Suprapubic skin (tissue), 4 donors: ENCODE results near the gene NAALADL2. TPM values are rescaled to one million over a fixed set of nuclear protein-coding genes. Genes with fewer than 3 reads are reported as not detected.

ENCODE experiments used
- DNase-seq, 2 donors: peaks; one replicate each; pipeline ENCODE4 v3.0.0-alpha.2; 2019; ENCODE audit warnings: low spot score in 2 of 2
- H3K27ac ChIP-seq: fragments of 200-600 bp; sonication (generic); one replicate; pipeline ENCODE4 v1.5.1; 2019
- H3K27me3 ChIP-seq: fragments of 200-600 bp; sonication (generic); one replicate; pipeline ENCODE4 v1.5.1; 2019
- H3K36me3 ChIP-seq: fragments of 200-600 bp; sonication (generic); one replicate; pipeline ENCODE4 v1.5.1; 2019
- H3K4me1 ChIP-seq: fragments of 200-600 bp; sonication (generic); one replicate; pipeline ENCODE4 v1.5.1; 2019
- H3K4me3 ChIP-seq: fragments of 200-600 bp; sonication (generic); one replicate; pipeline ENCODE4 v1.5.1; 2019; ENCODE audit warnings: mild to moderate bottlenecking
- H3K9me3 ChIP-seq: fragments of 200-600 bp; sonication (generic); one replicate; pipeline ENCODE4 v1.5.1; 2019
- CTCF ChIP-seq, 2 donors: fragments of 200-600 bp in 1 of 2; fragments of 450-650 bp in 1 of 2; sonication (generic) in 1 of 2; IDR thresholded peaks; one replicate each; pipeline ENCODE4 v1.5.1; 2016 to 2019; ENCODE audit warnings: antibody characterized with exemption in 2 of 2, mild to moderate bottlenecking in 1 of 2, moderate library complexity in 1 of 2
- EP300 ChIP-seq: sonication (generic); formaldehyde crosslinking; IDR thresholded peaks from one replicate; pipeline ENCODE4 v1.6.1; 2017; ENCODE audit warnings: antibody characterized with exemption
- POLR2A ChIP-seq, 2 donors: fragments of 450-650 bp; IDR thresholded peaks; one replicate each; pipeline ENCODE4 v1.6.1; 2017; ENCODE audit warnings: antibody characterized with exemption in 2 of 2, mild to moderate bottlenecking in 2 of 2, moderate library complexity in 2 of 2
- POLR2AphosphoS5 ChIP-seq, 3 donors: sonication (generic); formaldehyde crosslinking; IDR thresholded peaks; one replicate each; pipeline ENCODE4 v1.6.1; 2017; ENCODE audit warnings: antibody characterized with exemption in 3 of 3
- WGBS: methylation state at CpG from one replicate; pipeline ENCODE4 v1.1.5; 2018; 5-methylcytosine and 5-hydroxymethylcytosine counted together
- total RNA-seq, 4 donors: library from RNA; depleted of rRNA; stranded (reverse); fragments of >200 nt; gene quantifications; one replicate each; pipeline ENCODE4 v1.1.0, GENCODE V29; 2016

Gene NAALADL2
- total RNA-seq, 4 donors from 2014 or later: 4.0 to 10.5 (median 8.5) TPM

GRCh38 chr3:175729466-175729865 is 870.3 kb downstream of the NAALADL2 start:
- H3K4me3 ChIP-seq: no peak overlapping the region
- 55% methylated on average over 3 of the region's 3 CpGs for WGBS
- no peaks in the 10 kb centered on the region for H3K27me3 ChIP-seq
- TF ChIP-seq CTCF (IDR thresholded peaks at IDR 0.05) (no peak), POLR2A (IDR thresholded peaks at IDR 0.05) (no peak), EP300 (no peak), POLR2AphosphoS5 (IDR thresholded peaks at IDR 0.05) (no peak)
- H3K27ac ChIP-seq: no peak overlapping the region
- DNase-seq: no peak
- H3K4me1 ChIP-seq: peaks cover 3% of the 10 kb centered on the region
- no peaks in the 10 kb centered on the region for H3K9me3 ChIP-seq
- no peaks in the 10 kb centered on the region for H3K36me3 ChIP-seq

GRCh38 chr3:175731543-175731942 is 872.4 kb downstream of the NAALADL2 start:
- Histone ChIP-seq H3K36me3 (no peaks in the 10 kb centered on the region), H3K4me3 (no peak overlapping the region), H3K9me3 (no peaks in the 10 kb centered on the region), H3K4me1 (peaks cover 3% of the 10 kb centered on the region), H3K27me3 (no peaks in the 10 kb centered on the region), H3K27ac (no peak overlapping the region)
- no peak for DNase-seq
- 41% methylated on average over 3 of the region's 3 CpGs for WGBS
- no peak for TF ChIP-seq POLR2AphosphoS5 (IDR thresholded peaks at IDR 0.05)
- no peak for TF ChIP-seq CTCF (IDR thresholded peaks at IDR 0.05)
- TF ChIP-seq EP300: no peak
- no peak for TF ChIP-seq POLR2A (IDR thresholded peaks at IDR 0.05)

- 84% methylated on average over 2 of the region's 2 CpGs for WGBS
- TF ChIP-seq CTCF (IDR thresholded peaks at IDR 0.05) (no peak), EP300 (no peak), POLR2AphosphoS5 (IDR thresholded peaks at IDR 0.05) (no peak), POLR2A (IDR thresholded peaks at IDR 0.05) (no peak)
- H3K27me3 ChIP-seq: no peaks in the 10 kb centered on the region
Measured at GRCh38 chr3:175732017-175732416, 872.9 kb downstream of the NAALADL2 start.

GRCh38 chr3:175735866-175736265 is 876.7 kb downstream of the NAALADL2 start:
- H3K4me1 ChIP-seq: peaks cover 3% of the 10 kb centered on the region
- TF ChIP-seq CTCF (IDR thresholded peaks at IDR 0.05): no peak
- TF ChIP-seq EP300: no peak
- no peak for TF ChIP-seq POLR2A (IDR thresholded peaks at IDR 0.05)
- TF ChIP-seq POLR2AphosphoS5 (IDR thresholded peaks at IDR 0.05): no peak
- no peaks in the 10 kb centered on the region for H3K9me3 ChIP-seq
- 75% methylated on average over 3 of the region's 3 CpGs for WGBS
- H3K4me3 ChIP-seq: no peak overlapping the region
- no peaks in the 10 kb centered on the region for H3K27me3 ChIP-seq
- no peak overlapping the region for H3K27ac ChIP-seq
- no peaks in the 10 kb centered on the region for H3K36me3 ChIP-seq
- DNase-seq: no peak

More at GRCh38 chr3:175732017-175732416, 872.9 kb downstream of the NAALADL2 start:
- Histone ChIP-seq H3K27ac (no peak overlapping the region), H3K9me3 (no peaks in the 10 kb centered on the region), H3K4me1 (peaks cover 3% of the 10 kb centered on the region), H3K36me3 (no peaks in the 10 kb centered on the region), H3K4me3 (no peak overlapping the region)
- no peak for DNase-seq

- H3K9me3 ChIP-seq: no peaks in the 10 kb centered on the region
- TF ChIP-seq POLR2AphosphoS5 (IDR thresholded peaks at IDR 0.05) (no peak), CTCF (IDR thresholded peaks at IDR 0.05) (no peak), POLR2A (IDR thresholded peaks at IDR 0.05) (no peak), EP300 (no peak)
- DNase-seq: no peak
- no peaks in the 10 kb centered on the region for H3K27me3 ChIP-seq
- no peak overlapping the region for H3K4me3 ChIP-seq
- no peaks in the 10 kb centered on the region for H3K36me3 ChIP-seq
- no peak overlapping the region for H3K27ac ChIP-seq
- no peaks in the 10 kb centered on the region for H3K4me1 ChIP-seq
- WGBS: 97% methylated on average over 7 of the region's 7 CpGs
Measured at GRCh38 chr3:175737646-175738572, 878.8 kb downstream of the NAALADL2 start.
